Epithelial cell of proximal tubule (primary cell): ENCODE results near the gene NKD2. TPM values are rescaled to one million over a fixed set of nuclear protein-coding genes. Genes with fewer than 3 reads are reported as not detected.

ENCODE experiments used
- DNase-seq: peaks from one replicate; pipeline ENCODE4 v3.0.0-alpha.2; 2011; ENCODE audit warnings: low read depth
- H3K4me3 ChIP-seq: 2 replicates; pipeline ENCODE4 v1.5.1; 2011; ENCODE audit warnings: low read depth, mild to moderate bottlenecking, low read length
- CTCF ChIP-seq: conservative IDR thresholded peaks from 2 replicates; pipeline ENCODE4 v1.5.1; 2012; ENCODE audit warnings: low read depth, mild to moderate bottlenecking, low read length
- total RNA-seq: library from RNA; depleted of rRNA; stranded (reverse); fragments of >200 nt; gene quantifications from 2 replicates; pipeline ENCODE4 v1.2.3, GENCODE V29; 2015

Gene NKD2
- total RNA-seq, 1 donor from 2014 or later: not detected

DNA sequence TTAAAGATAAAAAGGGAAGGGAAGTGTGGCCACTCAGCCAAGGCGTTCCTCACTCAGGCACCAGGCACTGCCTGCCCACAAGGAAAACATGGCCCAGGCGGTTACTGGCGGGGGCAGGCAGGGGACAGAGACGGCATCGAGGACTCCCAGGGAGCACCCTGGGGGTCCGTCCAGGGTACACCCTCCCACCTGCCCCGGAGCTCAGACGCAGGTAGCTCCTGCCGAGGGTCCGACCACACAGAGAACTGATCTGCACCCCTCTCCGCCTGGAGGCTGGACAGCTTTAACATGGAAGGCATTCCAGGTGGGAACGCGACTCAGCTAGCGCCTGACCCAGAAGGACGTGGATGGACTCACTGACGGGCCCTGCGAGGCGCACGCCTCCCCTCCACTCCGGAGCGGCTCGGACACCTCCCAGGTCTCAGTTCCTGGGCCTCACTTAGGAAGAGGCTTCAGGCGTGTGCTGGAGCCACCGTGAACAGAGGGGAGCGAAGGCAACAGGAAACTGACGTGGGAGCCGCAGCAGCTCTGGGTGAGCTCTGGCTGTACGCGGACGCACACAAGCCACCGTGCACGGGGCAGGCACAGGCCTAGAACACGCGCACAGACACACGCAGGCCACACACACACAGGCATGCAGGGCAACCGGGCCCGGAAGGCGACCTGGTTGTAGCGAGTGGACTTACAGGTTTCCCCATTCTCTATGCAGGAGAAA is 47.5 kb downstream of the NKD2 start:
- no peak for TF ChIP-seq CTCF
- DNase-seq: no peak
- no peak overlapping the region for H3K4me3 ChIP-seq

GRCh38 chr5:1056611-1057484 is 48.2 kb downstream of the NKD2 start:
- no peak overlapping the region for H3K4me3 ChIP-seq
- DNase-seq: no peak

DNA sequence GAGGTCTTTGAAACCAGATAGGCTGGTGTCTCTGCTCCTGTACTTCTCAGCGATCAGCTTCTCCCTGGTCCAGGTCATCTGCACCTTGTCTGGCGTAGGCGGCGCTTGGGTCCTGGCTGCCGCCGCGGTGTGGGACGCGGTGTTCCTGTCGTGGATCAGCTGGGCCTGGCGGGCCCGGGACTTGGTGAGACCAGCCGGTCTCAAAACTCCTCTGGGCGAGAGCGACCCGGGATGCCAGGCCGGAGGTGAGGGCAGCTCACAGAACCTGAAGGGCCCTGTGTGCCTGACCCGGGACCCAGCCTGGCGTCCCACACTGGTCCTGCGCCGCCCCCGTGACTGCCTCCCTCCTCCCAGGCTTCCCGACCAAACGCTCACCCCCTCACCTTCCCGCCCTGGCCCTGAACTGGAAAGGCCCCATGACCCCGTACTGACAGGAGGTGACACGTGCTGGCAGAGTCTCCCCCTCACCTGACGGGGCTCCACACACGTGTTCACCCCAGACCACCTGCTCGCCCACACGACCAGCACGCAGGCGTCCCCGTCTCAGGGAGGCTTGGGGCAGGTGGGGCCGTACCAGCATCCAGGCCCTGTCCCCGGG is 49.0 kb downstream of the NKD2 start:
- TF ChIP-seq CTCF: no peak
- DNase-seq: no peak
- no peak overlapping the region for H3K4me3 ChIP-seq

More at GRCh38 chr5:1056611-1057484, 48.2 kb downstream of the NKD2 start:
- no peak for TF ChIP-seq CTCF

GRCh38 chr5:1058083-1058945 is 49.7 kb downstream of the NKD2 start:
- TF ChIP-seq CTCF: no peak
- no peak overlapping the region for H3K4me3 ChIP-seq
- no peak for DNase-seq

GRCh38 chr5:1058988-1059883 is 50.6 kb downstream of the NKD2 start:
- TF ChIP-seq CTCF: no peak

More at GRCh38 chr5:1058988-1059883, 50.6 kb downstream of the NKD2 start:
- no peak for DNase-seq
- H3K4me3 ChIP-seq: no peak overlapping the region
